Tibial nerve (tissue), 4 donors: ENCODE measurements around the gene UBA7. TPM values are rescaled to one million over a fixed set of nuclear protein-coding genes. Genes with fewer than 3 reads are reported as not detected.

Source experiments
- DNase-seq, 2 donors: peaks; one replicate each; pipeline ENCODE4 v3.0.0-alpha.2; 2019; ENCODE audit warnings: low spot score in 2 of 2
- H3K27ac ChIP-seq, 4 donors: fragments of 200-600 bp; sonication (generic) in 3 of 4; one replicate each; pipeline ENCODE4 v1.5.1; 2017 to 2019; ENCODE audit warnings: mild to moderate bottlenecking in 1 of 4
- H3K27me3 ChIP-seq, 2 donors: fragments of 200-600 bp; sonication (generic) in 1 of 2; one replicate each; pipeline versions ENCODE4 v1.5.1 to v1.6.0; 2017 to 2019
- H3K36me3 ChIP-seq, 3 donors: fragments of 200-600 bp; sonication (generic); one replicate each; pipeline ENCODE4 v1.5.1; 2018 to 2019
- H3K4me1 ChIP-seq, 4 donors: fragments of 200-600 bp; sonication (generic) in 3 of 4; one replicate each; pipeline ENCODE4 v1.5.1; 2017 to 2019
- H3K4me3 ChIP-seq, 4 donors: fragments of 200-600 bp; sonication (generic) in 3 of 4; one replicate each; pipeline ENCODE4 v1.5.1; 2017 to 2019; ENCODE audit warnings: mild to moderate bottlenecking in 1 of 4, moderate library complexity in 1 of 4
- H3K9me3 ChIP-seq, 4 donors: fragments of 200-600 bp; sonication (generic) in 3 of 4; one replicate each; pipeline ENCODE4 v1.5.1; 2017 to 2019
- EP300 ChIP-seq, 2 donors: sonication (generic); formaldehyde crosslinking; IDR thresholded peaks; one replicate each; pipeline ENCODE4 v1.6.1; 2017; ENCODE audit warnings: antibody characterized with exemption in 2 of 2, mild to moderate bottlenecking in 1 of 2
- POLR2A ChIP-seq, 2 donors: fragments of 450-650 bp; IDR thresholded peaks; one replicate each; pipeline ENCODE4 v1.6.1; 2017; ENCODE audit warnings: antibody characterized with exemption in 2 of 2, mild to moderate bottlenecking in 2 of 2, moderate library complexity in 2 of 2
- WGBS, 2 donors: methylation state at CpG; one replicate each; pipeline ENCODE4 v1.1.5; 2018; 5-methylcytosine and 5-hydroxymethylcytosine counted together
- total RNA-seq, 4 donors: library from RNA; depleted of rRNA; stranded (reverse); fragments of >200 nt; gene quantifications; one replicate each; pipeline ENCODE4 v1.1.0, GENCODE V29; 2016
- TF ChIP-seq, protein P1 (sequence below), 5 experiments: fragments of 200-600 bp in 3 of 5; fragments of 450-650 bp in 2 of 5; sonication (generic) in 3 of 5; IDR thresholded peaks; one replicate each; pipeline ENCODE4 v1.5.1; 2016 to 2019; ENCODE audit warnings: antibody characterized with exemption in 5 of 5, mild to moderate bottlenecking in 3 of 5, moderate library complexity in 2 of 5

UBA7 gene
- total RNA-seq, 4 donors from 2014 or later = 47.9 to 68.4 (median 66.9) TPM

DNA sequence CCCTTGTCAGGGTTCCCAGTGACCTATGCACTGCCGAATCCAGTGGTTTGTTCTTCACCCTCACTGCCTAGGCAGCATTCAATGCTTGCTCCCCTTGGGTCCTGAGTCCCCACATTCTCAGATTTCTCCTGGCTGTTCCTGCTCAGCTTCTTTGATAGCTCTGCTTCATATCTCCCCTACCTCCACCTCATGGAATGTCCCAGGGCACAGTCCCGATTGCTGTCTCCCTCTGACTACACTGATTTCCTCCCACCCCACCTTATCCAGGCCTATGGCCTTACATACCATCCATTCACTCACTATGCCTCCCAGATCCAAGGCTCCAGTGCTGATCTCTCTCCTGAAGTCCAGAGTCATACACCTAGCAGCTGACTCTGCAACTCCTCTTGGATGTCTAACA is 12.6 kb downstream of the UBA7 start:
- Histone ChIP-seq H3K4me1 (peaks cover 0 to 48% (median 26%) of the 10 kb centered on the region in 4 donors), H3K9me3 (no peaks in the 10 kb centered on the region), H3K36me3 (no peaks in the 10 kb centered on the region), H3K27me3 (no peaks in the 10 kb centered on the region), H3K27ac (no peak overlapping the region), H3K4me3 (no peak overlapping the region)
- TF ChIP-seq, protein P1, sequence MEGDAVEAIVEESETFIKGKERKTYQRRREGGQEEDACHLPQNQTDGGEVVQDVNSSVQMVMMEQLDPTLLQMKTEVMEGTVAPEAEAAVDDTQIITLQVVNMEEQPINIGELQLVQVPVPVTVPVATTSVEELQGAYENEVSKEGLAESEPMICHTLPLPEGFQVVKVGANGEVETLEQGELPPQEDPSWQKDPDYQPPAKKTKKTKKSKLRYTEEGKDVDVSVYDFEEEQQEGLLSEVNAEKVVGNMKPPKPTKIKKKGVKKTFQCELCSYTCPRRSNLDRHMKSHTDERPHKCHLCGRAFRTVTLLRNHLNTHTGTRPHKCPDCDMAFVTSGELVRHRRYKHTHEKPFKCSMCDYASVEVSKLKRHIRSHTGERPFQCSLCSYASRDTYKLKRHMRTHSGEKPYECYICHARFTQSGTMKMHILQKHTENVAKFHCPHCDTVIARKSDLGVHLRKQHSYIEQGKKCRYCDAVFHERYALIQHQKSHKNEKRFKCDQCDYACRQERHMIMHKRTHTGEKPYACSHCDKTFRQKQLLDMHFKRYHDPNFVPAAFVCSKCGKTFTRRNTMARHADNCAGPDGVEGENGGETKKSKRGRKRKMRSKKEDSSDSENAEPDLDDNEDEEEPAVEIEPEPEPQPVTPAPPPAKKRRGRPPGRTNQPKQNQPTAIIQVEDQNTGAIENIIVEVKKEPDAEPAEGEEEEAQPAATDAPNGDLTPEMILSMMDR (IDR thresholded peaks at IDR 0.05) = no peak
- DNase-seq = no peak
- WGBS, 2 donors = 74 to 81% methylated on average over 2 of the region's 2 CpGs

DNA sequence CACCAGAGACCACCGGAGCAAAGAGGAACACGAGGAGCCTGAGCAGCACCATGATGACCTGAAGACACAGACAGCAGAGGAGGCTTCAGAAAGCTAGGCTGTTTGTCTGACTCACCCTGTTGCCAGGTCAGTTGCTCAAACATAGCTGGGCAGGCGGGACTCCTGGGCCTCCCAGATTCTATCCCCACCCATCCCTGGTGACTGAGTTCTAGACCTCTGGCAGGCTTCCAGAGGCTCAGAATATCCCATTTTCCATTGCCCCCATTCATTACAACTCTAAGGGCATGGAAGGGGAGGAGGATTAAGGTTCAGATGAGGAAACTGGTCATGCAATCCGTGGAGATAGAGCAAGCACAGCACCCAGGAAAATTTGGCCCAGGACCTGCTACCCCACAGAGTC is 14.0 kb downstream of the UBA7 start, which contains the start of gene CDHR4:
TSS of gene CDHR4 (minus strand) at position 113 of the 400 bp plus-strand sequence. CDS start at position 52, 61 bp downstream.
- H3K4me1 ChIP-seq = peaks cover 0 to 34% (median 12%) of the 10 kb centered on the region in 4 donors
- TF ChIP-seq EP300 (IDR thresholded peaks at IDR 0.05) (peak in 1 of 2 donors; percentile 38), POLR2A (IDR thresholded peaks at IDR 0.05) (no peak)
- H3K27me3 ChIP-seq = no peaks in the 10 kb centered on the region
- no peak within 1 kb of the TSS for H3K4me3 ChIP-seq
- H3K9me3 ChIP-seq = no peaks in the 10 kb centered on the region
- WGBS, 2 donors = 46 to 54% methylated on average over 4 of the region's 4 CpGs
- H3K36me3 ChIP-seq = no peaks in the 10 kb centered on the region
- DNase-seq = peak; percentile 30 to 65
- peak within 1 kb of the TSS in 2 of 4 donors; percentile 46 to 67 for H3K27ac ChIP-seq

DNA sequence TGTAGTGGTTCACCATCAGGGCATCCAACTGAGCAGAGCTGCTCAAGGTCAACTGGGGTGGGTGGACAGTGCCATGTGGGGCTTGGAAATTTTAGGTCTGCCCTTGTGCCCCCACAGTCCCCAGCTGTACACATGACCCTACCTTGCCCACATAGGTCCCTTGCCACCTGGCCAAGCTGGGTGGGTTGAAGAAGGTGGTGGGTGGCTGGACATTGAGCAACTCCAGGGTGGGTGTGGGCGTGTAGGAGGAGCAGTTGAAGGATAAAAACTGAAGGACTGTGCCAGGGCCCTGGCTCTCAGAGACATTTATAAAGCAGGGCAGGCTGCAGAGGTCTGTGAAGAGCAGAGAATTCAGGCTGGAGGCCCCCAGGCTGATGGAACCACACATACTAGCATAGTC is 14.6 kb downstream of the UBA7 start:
- TF ChIP-seq POLR2A (IDR thresholded peaks at IDR 0.05) (no peak), EP300 (IDR thresholded peaks at IDR 0.05) (no peak)
- TF ChIP-seq, protein P1 (IDR thresholded peaks at IDR 0.05) = no peak
- Histone ChIP-seq H3K36me3 (no peaks in the 10 kb centered on the region), H3K9me3 (no peaks in the 10 kb centered on the region), H3K27ac (peak overlapping the region in 2 of 4 donors; percentile 46 to 67), H3K27me3 (no peaks in the 10 kb centered on the region), H3K4me3 (no peak overlapping the region), H3K4me1 (peaks cover 0 to 28% (median 6%) of the 10 kb centered on the region in 4 donors)
- WGBS, 2 donors = 86 to 88% methylated on average over 1 of the region's 1 CpG
- DNase-seq = no peak

DNA sequence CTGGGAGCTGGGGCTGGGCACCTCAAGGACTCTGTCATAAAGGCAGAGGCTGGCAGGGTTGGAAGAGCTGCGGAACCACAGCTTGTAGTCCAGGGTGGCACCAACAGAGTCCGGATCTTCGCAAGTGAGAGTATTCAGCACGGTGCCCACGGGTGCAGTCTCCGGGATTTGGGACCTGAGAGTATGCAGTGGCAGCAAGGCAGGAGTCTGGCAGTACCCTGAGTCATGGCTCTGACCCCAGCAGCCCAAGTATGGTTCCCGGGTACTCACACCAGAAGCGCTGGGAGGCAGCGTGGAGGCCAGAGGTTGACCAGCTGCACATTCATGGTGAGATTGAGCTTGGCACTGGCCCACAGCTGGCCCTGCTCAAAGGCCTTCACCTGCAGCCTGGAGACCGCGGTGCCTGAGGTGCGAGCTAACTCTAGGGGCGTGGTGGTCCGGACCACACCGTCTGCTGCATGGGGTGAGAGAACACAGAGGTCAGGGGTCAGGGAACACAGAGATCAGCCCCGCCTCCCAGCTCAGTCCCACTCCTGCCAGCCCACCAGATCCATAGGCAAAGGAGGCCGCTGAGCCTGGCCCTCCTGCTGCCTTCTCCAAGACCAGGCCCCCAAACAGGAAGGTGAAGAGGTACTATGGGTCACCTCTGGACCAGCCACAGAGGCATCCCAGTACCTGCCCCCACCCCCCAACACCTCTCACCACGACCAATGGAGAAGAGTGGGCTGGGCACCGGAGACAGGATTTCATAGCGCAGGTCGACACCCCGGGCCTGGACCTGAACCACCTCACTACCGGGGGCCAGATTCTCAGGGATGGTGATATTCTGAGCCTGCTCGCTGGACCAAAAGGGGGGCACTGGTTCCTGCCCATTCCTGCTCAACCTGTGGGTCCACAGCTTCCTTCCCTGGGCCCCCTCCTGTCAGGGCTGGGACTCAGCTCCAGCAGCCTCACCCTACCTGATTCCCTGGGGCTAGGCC is 18.5 kb downstream of the UBA7 start:
- Histone ChIP-seq H3K36me3 (no peaks in the 10 kb centered on the region), H3K4me3 (no peak overlapping the region), H3K27ac (no peak overlapping the region), H3K27me3 (no peaks in the 10 kb centered on the region), H3K4me1 (peaks cover 0 to 14% (median 0%) of the 10 kb centered on the region in 4 donors), H3K9me3 (no peaks in the 10 kb centered on the region)
- TF ChIP-seq POLR2A (IDR thresholded peaks at IDR 0.05) (no peak), EP300 (IDR thresholded peaks at IDR 0.05) (no peak)
- TF ChIP-seq, protein P1 (IDR thresholded peaks at IDR 0.05) = no peak
- whole genome bisulfite sequencing, 2 donors = 78 to 81% methylated on average over 15 to 17 of the region's 24 CpGs
- no peak for DNase-seq

DNA sequence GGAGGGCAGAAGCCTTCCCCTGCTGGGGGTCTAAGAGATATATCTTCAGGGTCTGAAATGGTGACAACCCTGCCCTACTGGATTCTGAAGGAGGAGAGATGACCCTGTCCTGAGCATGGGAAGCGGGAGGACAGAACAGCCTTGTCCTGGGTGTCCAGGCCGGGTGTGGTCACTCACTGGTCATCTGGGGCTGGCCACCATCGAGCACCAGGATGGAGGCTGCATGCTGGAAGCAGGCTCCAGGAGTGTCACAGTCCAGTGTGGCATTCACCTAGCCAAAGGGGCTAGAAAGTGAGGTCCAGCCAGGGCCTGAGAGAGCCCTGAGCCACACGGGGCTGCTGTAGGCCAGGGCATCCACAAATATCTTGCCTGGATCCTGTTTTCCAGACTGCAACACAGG is 19.3 kb downstream of the UBA7 start:
- TF ChIP-seq POLR2A (IDR thresholded peaks at IDR 0.05) (no peak), EP300 (IDR thresholded peaks at IDR 0.05) (no peak)
- TF ChIP-seq, protein P1 (IDR thresholded peaks at IDR 0.05) = no peak
- Histone ChIP-seq H3K27ac (no peak overlapping the region), H3K27me3 (no peaks in the 10 kb centered on the region), H3K4me3 (no peak overlapping the region), H3K4me1 (peaks cover 0 to 8% (median 0%) of the 10 kb centered on the region in 4 donors), H3K9me3 (no peaks in the 10 kb centered on the region), H3K36me3 (no peaks in the 10 kb centered on the region)
- WGBS, 2 donors = 68 to 100% methylated on average over 2 to 4 of the region's 4 CpGs
- DNase-seq = no peak
